Activated T-cell treated with anti-CD3 and anti-CD28 coated beads for 1 hour (primary cell): ENCODE results near the gene SAYSD1.

Source experiments
- DNase-seq: peaks from one replicate; pipeline ENCODE4 v3.0.0-alpha.2; 2020; ENCODE audit warnings: low read depth

Gene SAYSD1

GRCh38 chr6:39079197-39080125 lies 35.5 kb downstream of the SAYSD1 start:
- DNase-seq: no peak

DNA sequence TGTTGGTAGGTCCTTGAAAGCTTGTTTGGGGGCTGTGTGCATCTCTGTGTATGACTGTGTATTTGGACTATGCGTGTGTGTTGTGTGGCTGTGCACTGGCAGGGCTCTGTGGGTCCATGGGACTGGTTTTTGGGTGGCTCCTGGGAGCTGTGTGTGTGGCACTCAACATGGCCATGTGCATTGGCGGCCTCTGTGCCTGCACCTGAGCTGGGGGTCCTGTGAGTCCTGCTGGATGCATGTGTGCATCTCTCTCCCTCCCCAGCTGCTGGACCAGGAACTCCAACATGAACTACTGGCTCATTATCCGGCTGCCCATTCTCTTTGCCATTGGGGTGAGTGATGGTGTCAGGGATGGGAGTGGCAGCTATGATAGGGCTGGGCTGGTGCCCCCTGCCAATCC lies 36.3 kb downstream of the SAYSD1 start:
- no peak for DNase-seq

GRCh38 chr6:39077882-39078594 lies 36.9 kb downstream of the SAYSD1 start:
- no peak for DNase-seq

- no peak for DNase-seq
Measured at GRCh38 chr6:39076623-39077535, 38.1 kb downstream of the SAYSD1 start.

GRCh38 chr6:39075807-39076622 lies 39.0 kb downstream of the SAYSD1 start:
- no peak for DNase-seq

DNA sequence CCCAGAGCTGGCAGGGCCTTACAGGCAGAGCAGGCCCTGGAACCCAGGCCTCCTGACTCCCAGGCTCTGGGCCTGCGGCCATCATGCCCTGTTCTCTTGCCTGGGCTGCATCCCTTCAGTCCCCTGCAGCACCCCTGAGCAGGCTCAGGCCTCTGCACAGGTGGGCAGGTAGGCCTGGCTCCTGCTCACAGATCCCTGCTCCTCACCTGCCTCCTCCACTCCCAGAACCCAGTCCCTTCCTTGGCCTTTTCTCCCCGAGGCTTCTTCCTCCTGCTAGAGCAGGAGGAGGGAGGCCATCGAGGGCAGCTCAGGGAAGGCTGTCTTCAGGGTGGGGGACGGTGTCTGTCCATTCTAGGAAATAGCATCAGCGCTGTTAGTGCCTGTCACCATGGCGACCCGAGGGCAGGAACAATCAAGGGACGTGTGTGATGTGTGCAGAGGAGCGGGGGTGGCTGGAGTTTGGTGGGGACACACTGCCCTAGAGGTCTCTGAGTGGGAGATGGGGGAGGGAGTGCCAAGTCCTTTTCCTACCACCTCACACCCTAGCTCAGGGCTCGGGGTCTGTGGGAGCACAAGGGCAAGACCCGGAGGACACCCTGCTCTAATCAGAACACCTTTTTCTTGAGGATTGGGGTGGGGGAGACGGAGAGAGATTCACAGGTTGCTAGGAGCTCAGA lies 39.8 kb downstream of the SAYSD1 start:
- no peak for DNase-seq

DNA sequence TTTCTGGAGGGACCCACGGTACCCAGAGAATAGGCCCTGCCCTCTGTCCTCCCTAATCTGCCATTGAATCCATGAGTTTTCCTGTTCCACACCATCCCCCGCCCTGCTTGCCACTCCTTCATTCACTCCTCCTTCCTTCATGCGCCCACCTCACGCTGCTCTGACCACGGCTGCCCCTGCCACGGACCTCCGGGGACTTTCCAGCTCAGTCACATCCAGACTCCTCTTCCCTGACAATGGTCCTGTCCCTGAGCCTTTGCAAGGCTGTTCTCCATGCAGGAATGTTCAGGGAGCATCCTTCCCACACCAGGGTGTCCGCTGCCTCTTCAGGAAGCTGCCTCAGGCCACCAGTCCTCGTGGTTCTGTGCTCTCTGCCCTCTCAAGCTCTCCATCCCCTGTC lies 40.5 kb downstream of the SAYSD1 start:
- DNase-seq: no peak

DNA sequence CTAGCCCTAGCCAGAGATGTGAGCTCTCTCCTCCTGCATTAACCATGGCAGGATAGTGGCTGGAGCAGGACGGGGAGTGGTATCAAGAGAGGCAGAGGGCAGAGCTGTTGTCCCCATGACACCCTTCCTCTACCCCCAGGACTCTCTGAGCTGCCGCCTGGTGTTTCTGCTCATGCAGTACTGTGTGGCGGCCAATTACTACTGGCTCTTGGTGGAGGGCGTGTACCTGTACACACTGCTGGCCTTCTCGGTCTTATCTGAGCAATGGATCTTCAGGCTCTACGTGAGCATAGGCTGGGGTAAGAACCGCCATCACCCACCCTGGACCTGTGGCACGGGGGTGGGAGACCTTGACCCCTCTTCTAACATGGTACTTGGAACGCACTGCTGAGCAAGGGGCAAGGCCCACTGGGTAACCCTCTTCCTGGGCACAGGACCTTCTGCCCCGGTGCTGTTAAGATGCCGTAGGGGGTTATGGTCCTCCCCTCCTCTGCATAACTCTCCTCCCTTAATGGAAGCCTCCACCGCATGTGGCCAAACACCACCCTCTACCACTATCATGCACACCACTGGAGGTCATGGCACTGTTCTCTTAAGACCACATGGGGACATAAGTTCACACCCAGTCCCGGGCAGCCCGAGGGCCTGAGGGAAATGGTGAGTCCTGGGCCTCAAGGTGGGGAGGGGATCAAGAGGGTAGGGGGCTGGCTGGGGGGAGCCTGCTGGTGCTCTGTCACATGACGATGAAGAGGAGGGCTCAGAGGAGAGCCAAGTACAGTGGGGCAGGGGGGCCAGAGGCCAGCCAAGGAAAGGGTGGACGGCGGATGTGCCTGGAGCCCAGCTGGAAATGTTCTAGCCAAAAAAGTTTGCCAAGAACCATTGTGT lies 41.3 kb downstream of the SAYSD1 start:
- no peak for DNase-seq

- no peak for DNase-seq
Measured at GRCh38 chr6:39072830-39073229, 42.2 kb downstream of the SAYSD1 start.

GRCh38 chr6:39068391-39068790 lies 46.6 kb downstream of the SAYSD1 start:
- no peak for DNase-seq

DNA sequence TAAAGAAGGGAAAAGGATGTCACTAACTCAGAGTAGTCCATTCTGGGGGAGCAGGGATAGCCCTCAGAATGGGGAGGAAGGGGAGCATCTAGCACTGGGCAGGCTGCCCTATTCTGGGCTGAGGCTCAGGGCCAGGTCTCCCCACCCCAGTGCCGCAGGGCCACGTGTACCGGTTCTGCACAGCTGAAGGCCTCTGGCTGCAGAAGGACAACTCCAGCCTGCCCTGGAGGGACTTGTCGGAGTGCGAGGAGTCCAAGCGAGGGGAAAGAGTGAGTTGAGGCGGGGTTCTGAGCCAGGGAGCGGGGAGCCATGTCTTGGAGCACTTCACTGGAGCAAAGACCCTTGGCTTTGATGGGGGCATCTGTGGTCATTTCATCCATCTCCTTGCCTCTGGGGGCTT lies 49.4 kb downstream of the SAYSD1 start:
- DNase-seq: no peak

DNA sequence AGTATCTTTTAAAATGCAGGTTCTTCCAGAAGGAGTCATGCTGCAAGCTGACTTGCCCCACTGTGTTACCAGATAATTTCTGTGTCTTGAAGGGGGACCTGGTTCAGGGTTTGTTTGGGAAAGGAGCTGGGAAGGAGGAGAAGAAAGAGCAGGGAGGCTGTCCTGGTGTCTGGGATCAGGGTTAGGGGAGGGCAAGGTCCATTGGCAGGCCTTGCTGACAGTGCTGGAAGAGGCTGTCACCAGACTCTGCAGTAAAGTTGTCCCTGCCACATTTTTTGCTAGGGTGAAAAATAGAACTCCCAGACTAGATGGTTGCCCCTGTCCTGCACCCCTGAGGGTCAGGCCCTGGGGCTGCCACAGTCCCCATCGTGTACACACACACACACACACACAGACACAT lies 51.5 kb downstream of the SAYSD1 start:
- no peak for DNase-seq

- no peak for DNase-seq
Measured at GRCh38 chr6:39062014-39062740, 52.8 kb downstream of the SAYSD1 start.

DNA sequence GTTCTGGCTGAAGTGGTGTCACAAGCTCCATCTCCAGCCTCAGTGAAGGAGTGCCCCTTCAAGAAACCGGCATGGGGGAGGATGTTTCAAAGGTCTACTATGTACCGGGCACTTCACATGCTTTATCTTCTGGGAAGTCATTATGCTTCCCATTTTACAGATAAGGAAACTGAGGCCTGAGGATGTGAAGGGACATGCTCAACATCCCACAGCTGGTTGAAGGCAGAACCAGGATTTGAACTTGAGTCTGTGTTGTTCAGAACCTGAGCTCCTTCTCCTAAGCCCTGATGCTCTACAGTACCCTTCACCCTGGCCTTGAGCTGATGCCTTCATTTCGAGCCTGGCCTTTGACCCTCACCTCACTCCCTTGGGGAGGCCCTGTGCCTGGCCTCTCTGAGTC lies 53.4 kb downstream of the SAYSD1 start:
- no peak for DNase-seq

- no peak for DNase-seq
Measured at GRCh38 chr6:39061182-39061581, 53.8 kb downstream of the SAYSD1 start.

DNA sequence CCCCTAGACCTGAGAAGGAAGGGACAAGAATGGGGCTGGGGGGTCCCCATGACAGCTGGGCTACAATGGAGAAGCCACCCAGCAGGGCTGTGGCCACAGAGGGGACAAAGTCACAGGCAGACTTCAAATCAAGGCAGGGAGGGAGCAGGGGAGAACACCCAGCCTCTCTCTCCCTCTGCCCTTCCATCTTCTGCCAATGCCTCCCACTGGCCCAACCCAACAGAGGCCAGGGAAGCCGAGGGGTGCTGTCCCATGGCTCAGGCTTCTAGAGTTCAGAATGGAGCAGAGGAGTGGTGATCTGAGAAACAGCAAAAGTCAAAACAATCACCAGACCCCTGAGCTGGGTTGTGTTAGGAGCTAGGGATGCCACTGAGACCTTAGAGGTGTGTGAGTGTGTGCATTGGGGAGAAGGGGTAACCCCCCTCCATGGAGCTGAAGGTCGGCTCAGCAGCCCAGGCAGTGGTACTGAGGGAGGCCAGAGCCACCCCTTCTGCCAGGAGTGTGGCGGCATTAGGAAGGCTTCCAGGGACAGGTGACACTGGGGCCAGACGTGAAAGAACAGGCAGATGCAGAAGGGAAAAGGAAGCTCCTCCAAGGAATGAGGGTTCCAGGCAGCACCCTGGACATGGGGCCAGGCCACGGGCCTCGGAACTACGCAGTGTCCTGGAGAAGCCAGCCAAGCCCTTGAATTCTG lies 54.4 kb downstream of the SAYSD1 start:
- no peak for DNase-seq

DNA sequence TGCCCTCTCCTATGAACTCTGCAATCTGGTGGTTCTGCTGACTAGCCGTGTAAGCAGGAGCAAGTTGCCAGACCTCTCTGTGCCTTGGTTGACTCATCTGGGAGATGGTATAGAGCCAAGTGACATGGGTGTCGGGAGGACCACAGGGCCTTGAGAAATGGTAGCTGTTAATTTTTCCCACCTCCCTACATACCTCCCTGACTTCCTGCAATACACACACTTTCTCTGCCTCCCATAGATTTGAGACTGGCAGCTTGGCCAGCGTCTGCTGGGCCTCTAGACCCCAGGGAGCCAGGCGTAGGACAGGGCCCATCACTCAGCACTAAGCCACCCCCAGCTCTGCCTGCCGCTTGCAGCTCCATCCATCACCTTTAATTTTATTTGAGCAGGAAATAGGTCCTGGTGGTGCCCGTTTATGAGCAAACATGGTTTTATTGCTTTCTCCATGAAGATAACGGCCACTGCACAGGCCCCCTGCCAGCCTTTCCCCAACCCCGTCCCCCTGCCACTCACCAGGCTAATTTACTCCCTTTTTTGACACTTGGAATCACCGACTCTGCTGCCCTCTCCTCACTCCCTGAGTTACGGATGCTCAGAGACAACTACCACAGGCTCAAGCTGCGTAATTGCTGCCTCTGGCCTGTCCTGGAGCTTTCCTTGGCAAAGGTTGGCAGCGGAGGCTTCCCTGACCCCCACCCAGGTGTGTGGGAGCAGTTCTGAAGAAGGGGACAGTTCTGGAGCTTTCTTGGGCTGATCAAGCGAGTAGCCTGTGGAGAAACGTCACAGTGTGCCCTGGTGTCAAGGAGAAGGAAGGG lies 55.3 kb downstream of the SAYSD1 start:
- no peak for DNase-seq
